Nephron (organoid): ENCODE results near the gene FAM120B.

Experiments
- H3K27ac Mint-ChIP-seq, 3 experiments: 2 replicates each; pipeline ENCODE4 v1.8.0; 2020; ENCODE audit warnings: mixed read lengths in 3 of 3, mild to moderate bottlenecking in 2 of 3, moderate library complexity in 1 of 3
- H3K27me3 Mint-ChIP-seq: 2 replicates; pipeline ENCODE4 v1.8.0; 2021; ENCODE audit warnings: low read depth, mild to moderate bottlenecking, moderate library complexity, mixed read lengths
- H3K36me3 Mint-ChIP-seq: 2 replicates; pipeline ENCODE4 v1.8.0; 2020; ENCODE audit warnings: low read depth, mixed read lengths
- H3K4me1 Mint-ChIP-seq: 2 replicates; pipeline ENCODE4 v1.8.0; 2020; ENCODE audit warnings: mixed read lengths
- H3K4me3 Mint-ChIP-seq, 3 experiments: 2 replicates each; pipeline ENCODE4 v1.8.0; 2020; ENCODE audit warnings: mild to moderate bottlenecking in 3 of 3, mixed read lengths in 3 of 3, moderate library complexity in 2 of 3
- H3K9me3 Mint-ChIP-seq: 2 replicates; pipeline ENCODE4 v1.8.0; 2020; ENCODE audit warnings: mixed read lengths
- TF ChIP-seq, protein P1 (sequence below), 3 experiments: fragments of 200-600 bp; sonication (generic); IDR thresholded peaks; one replicate each; pipeline ENCODE4 v1.5.0; 2021; ENCODE audit warnings: antibody characterized with exemption in 3 of 3; ENCODE audit not compliant: unreplicated experiment in 3 of 3

FAM120B gene

DNA sequence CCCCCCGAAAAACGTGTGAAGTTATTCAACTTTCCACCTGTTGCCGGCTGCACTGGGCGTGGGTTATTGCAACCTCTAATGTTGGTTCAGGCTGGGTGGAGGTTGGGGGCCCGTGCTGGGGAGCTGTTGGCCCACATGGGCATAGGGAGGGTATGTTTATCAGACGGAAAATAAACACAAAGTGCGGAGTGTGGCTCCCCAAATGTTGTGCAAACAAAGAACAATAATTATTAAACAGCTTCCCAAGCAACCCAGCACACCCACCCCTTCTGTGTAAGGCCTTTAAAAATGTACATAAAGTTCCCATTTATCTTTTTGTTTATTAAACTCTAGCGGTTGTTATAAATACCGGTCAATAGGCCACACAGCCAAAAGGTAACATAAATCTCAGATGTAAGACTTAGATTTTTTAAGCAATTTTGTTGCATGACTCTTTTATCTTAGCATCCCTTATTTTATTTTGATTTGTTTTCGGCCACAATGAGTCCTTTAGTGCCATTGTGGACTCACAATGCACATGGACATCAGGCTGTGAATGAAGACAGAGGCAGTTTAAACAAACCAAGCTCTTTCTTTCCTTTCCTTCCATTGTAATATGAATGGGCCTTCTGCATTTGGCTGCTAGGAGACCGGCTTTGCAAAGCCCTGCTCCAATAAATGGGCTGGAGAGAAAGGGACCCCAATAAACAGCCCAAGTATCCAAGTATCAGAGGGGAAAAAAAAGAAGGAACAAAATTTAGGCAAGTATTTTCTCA is 8.8 kb upstream of the FAM120B start:
- peaks cover 34% of the 10 kb centered on the region for H3K4me1 Mint-ChIP-seq
- H3K36me3 Mint-ChIP-seq: peaks cover 15% of the 10 kb centered on the region
- H3K27ac Mint-ChIP-seq: no peak overlapping the region
- peaks cover 18% of the 10 kb centered on the region for H3K9me3 Mint-ChIP-seq
- TF ChIP-seq, protein P1, sequence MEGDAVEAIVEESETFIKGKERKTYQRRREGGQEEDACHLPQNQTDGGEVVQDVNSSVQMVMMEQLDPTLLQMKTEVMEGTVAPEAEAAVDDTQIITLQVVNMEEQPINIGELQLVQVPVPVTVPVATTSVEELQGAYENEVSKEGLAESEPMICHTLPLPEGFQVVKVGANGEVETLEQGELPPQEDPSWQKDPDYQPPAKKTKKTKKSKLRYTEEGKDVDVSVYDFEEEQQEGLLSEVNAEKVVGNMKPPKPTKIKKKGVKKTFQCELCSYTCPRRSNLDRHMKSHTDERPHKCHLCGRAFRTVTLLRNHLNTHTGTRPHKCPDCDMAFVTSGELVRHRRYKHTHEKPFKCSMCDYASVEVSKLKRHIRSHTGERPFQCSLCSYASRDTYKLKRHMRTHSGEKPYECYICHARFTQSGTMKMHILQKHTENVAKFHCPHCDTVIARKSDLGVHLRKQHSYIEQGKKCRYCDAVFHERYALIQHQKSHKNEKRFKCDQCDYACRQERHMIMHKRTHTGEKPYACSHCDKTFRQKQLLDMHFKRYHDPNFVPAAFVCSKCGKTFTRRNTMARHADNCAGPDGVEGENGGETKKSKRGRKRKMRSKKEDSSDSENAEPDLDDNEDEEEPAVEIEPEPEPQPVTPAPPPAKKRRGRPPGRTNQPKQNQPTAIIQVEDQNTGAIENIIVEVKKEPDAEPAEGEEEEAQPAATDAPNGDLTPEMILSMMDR (IDR thresholded peaks at IDR 0.05; ENCODE audit: unreplicated experiment in 3 of 3): no peak
- peak overlapping the region; percentile 44 to 56 (median 53) for H3K4me3 Mint-ChIP-seq
- peaks cover 79% of the 10 kb centered on the region for H3K27me3 Mint-ChIP-seq

DNA sequence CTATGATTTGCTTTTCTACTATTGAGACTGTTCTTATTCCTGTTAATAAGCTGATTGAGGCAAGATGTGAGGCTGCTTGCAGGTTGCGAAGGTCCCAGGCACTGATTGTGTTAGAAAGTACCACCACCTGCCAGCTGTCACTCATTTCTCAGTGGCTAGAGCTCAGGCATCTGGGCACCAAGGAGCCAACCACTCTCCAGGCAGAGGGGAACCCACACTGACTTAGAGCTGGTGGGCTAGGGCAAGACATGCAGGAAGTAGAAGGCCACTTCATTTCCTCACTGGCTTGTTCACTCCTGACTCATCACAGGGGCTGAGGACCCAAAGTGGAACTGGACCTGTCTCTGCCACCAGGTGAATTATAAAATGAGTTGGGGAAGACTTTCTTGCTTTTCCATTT is 7.9 kb upstream of the FAM120B start:
- no peak overlapping the region for H3K4me3 Mint-ChIP-seq
- H3K36me3 Mint-ChIP-seq: peaks cover 19% of the 10 kb centered on the region
- peaks cover 19% of the 10 kb centered on the region for H3K9me3 Mint-ChIP-seq
- H3K4me1 Mint-ChIP-seq: peaks cover 25% of the 10 kb centered on the region
- peaks cover 69% of the 10 kb centered on the region for H3K27me3 Mint-ChIP-seq
- TF ChIP-seq, protein P1 (IDR thresholded peaks at IDR 0.05; ENCODE audit: unreplicated experiment in 3 of 3): no peak
- no peak overlapping the region for H3K27ac Mint-ChIP-seq

DNA sequence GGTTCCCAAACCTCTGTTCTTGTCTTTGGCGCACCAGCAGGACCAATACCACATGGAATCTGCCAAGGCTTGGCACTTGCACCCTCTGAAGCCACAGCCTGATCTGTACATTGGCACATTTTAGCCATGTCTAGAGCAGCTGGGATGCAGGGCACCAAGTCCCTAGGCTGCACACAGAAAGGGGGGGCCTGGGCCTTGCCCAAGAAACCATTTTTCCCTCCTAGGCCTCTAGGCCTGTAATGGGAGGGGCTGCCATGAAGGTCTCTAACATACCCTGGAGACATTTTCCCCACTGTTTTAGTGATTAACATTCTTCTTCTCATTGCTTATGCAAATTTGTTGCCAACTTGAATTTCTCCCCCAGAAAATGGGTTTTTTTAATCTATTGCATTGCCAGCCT is 5.4 kb upstream of the FAM120B start:
- H3K27ac Mint-ChIP-seq: no peak overlapping the region
- peaks cover 10% of the 10 kb centered on the region for H3K4me1 Mint-ChIP-seq
- H3K9me3 Mint-ChIP-seq: peaks cover 23% of the 10 kb centered on the region
- TF ChIP-seq, protein P1 (IDR thresholded peaks at IDR 0.05; ENCODE audit: unreplicated experiment in 3 of 3): no peak
- peaks cover 26% of the 10 kb centered on the region for H3K36me3 Mint-ChIP-seq
- peaks cover 48% of the 10 kb centered on the region for H3K27me3 Mint-ChIP-seq
- H3K4me3 Mint-ChIP-seq: no peak overlapping the region

DNA sequence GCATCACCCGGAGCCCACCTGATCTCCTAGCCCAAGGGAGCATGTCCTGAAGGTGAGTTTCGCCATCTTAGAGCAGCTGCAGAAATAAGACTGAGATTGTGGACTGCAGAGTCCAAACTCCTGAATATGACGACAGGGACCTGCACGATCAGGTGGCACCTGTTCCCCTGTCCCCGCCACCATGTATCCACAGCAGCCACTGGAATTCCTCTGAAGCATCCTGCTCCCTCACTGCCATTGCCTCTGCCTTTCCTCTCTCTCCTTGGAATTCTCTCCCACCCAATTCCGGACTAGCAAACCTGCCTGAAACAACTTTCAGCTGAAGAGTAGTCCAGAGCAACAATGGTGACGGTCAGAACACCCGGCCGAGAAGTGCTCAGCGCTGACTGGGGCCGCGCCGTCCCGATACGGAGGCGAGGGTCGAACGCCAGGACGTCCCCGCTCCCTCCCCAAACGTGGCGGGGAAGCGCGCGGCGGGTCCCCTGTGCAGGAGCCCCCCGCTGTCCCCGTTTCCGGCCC is 694 bp upstream of the FAM120B start:
- H3K4me1 Mint-ChIP-seq: peaks cover 29% of the 10 kb centered on the region
- peak overlapping the region; percentile 92 to 97 (median 95) for H3K4me3 Mint-ChIP-seq
- peaks cover 7% of the 10 kb centered on the region for H3K27me3 Mint-ChIP-seq
- TF ChIP-seq, protein P1 (IDR thresholded peaks at IDR 0.05; ENCODE audit: unreplicated experiment in 3 of 3): no peak
- peak overlapping the region in 2 of 3 experiments; percentile 15 to 55 for H3K27ac Mint-ChIP-seq
- peaks cover 22% of the 10 kb centered on the region for H3K36me3 Mint-ChIP-seq
- peaks cover 15% of the 10 kb centered on the region for H3K9me3 Mint-ChIP-seq

DNA sequence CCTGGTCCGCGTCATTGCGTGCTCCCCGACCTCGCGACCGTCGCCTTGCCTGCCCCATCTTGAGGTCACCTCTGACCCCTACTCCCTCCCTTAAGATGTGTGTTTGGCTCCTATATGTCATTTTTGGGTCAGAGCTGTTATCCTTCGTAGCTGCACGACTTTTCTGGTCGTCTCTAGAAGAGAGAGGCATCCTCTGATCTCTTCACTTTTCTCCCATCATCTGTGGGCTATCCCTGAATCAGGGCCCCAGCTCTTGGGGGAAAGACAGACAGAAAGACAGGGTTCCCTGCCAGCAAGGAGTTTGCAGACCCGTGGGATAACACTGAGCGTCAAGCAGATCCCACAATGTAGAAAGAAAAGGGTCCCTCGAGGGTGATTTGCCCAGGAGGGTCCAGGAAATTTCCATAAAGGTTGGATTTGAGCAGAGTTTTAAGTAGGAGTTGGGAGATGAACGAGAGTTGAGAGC is 555 bp downstream of the FAM120B start:
- peaks cover 15% of the 10 kb centered on the region for H3K36me3 Mint-ChIP-seq
- H3K4me3 Mint-ChIP-seq: peak overlapping the region; percentile 92 to 97 (median 95)
- peaks cover 36% of the 10 kb centered on the region for H3K4me1 Mint-ChIP-seq
- no peaks in the 10 kb centered on the region for H3K27me3 Mint-ChIP-seq
- H3K27ac Mint-ChIP-seq: peak overlapping the region; percentile 61 to 92 (median 89)
- peaks cover 8% of the 10 kb centered on the region for H3K9me3 Mint-ChIP-seq
- TF ChIP-seq, protein P1 (IDR thresholded peaks at IDR 0.05; ENCODE audit: unreplicated experiment in 3 of 3): no peak
